ENCODE measurements around the gene ASB2. TPM values are rescaled to one million over a fixed set of nuclear protein-coding genes. Genes with fewer than 3 reads are reported as not detected.

Gene ASB2
- polyA plus RNA-seq, 1 donor (not counting 4 experiments of a cell fraction or from before 2014, with no cell fraction given): 0.56 TPM

- H3K27me3 ChIP-seq (ENCODE audit: control insufficient read depth, extremely low read depth, insufficient read depth, low read length): peaks cover 6% of the 10 kb centered on the region
- H3K27ac ChIP-seq (ENCODE audit: control insufficient read depth, insufficient read depth, low read length): no peak overlapping the region
- H3K4me1 ChIP-seq (ENCODE audit: control insufficient read depth, extremely low read depth, insufficient read depth, low read length): peaks cover 3% of the 10 kb centered on the region
- H2AFZ ChIP-seq (ENCODE audit: control insufficient read depth, low read length): no peak overlapping the region
- no peaks in the 10 kb centered on the region for H3K79me2 ChIP-seq (ENCODE audit: control insufficient read depth, insufficient read depth, low read length)
- DNase-seq (ENCODE audit: low read depth, low spot score) (no peak), FAIRE-seq (no peak)
- dilution Hi-C loops (cut with MboI; ENCODE audit: extremely low pct_ligation_motif_present, low sequenced_read_pairs): no loop called here
- H3K4me2 ChIP-seq (ENCODE audit: control insufficient read depth, extremely low read depth, insufficient read depth, low read depth, low read length): no peak overlapping the region
- no peaks in the 10 kb centered on the region for H3K9me3 ChIP-seq (ENCODE audit: control insufficient read depth, low read depth, low read length)
- H4K20me1 ChIP-seq (ENCODE audit: control insufficient read depth, extremely low read depth, insufficient read depth, low read length): no peaks in the 10 kb centered on the region
- H3K9ac ChIP-seq (ENCODE audit: control insufficient read depth, extremely low read depth, insufficient read depth, low read length): no peak overlapping the region
- H3K36me3 ChIP-seq (ENCODE audit: control insufficient read depth in 2 of 2, extremely low read depth in 1 of 2, insufficient read depth in 2 of 2, low read length in 2 of 2): no peaks in the 10 kb centered on the region
- no peaks in the 10 kb centered on the region for H3K9me1 ChIP-seq (ENCODE audit: control insufficient read depth, extremely low read depth, insufficient read depth, low read length)
- H3K4me3 ChIP-seq (ENCODE audit: control insufficient read depth in 2 of 3, extremely low read depth in 1 of 3, insufficient read depth in 2 of 3, low read depth in 1 of 3, low read length in 3 of 3): no peak overlapping the region
- TF ChIP-seq, protein P1, sequence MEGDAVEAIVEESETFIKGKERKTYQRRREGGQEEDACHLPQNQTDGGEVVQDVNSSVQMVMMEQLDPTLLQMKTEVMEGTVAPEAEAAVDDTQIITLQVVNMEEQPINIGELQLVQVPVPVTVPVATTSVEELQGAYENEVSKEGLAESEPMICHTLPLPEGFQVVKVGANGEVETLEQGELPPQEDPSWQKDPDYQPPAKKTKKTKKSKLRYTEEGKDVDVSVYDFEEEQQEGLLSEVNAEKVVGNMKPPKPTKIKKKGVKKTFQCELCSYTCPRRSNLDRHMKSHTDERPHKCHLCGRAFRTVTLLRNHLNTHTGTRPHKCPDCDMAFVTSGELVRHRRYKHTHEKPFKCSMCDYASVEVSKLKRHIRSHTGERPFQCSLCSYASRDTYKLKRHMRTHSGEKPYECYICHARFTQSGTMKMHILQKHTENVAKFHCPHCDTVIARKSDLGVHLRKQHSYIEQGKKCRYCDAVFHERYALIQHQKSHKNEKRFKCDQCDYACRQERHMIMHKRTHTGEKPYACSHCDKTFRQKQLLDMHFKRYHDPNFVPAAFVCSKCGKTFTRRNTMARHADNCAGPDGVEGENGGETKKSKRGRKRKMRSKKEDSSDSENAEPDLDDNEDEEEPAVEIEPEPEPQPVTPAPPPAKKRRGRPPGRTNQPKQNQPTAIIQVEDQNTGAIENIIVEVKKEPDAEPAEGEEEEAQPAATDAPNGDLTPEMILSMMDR (optimal IDR thresholded peaks at IDR 0.05 in 1 of 3, IDR thresholded peaks at IDR 0.05 in 1 of 3, conservative IDR thresholded peaks at IDR 0.05 in 1 of 3; ENCODE audit: extremely low read depth in 1 of 3, insufficient read depth in 2 of 3, low read length in 3 of 3): no peak
- TF ChIP-seq EZH2 (IDR thresholded peaks at IDR 0.05; ENCODE audit: low read length): no peak
Observed at GRCh38 chr14:93987815-93988476, 11.6 kb upstream of the ASB2 start.

DNA sequence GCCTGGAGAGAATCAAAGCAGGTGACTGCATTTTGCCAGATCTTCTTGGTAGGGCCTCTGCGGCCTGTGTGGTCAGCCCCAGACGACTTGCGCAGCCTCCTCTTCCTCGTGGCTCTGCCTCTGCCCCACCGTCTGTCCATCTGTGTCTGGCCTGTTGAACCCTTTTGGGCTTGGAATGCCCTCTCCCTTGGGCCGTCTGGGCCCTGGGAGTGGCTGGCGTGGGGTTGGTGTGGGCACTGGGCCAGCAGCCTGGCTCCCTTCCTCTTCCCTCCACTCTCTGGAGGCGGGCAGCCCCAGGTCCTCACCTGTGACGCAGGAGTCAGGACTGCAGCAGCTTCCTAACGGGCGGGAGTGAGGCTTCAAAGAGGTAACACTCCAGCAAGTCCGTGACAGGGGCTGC is 11.0 kb upstream of the ASB2 start:
- H3K4me2 ChIP-seq (ENCODE audit: control insufficient read depth, extremely low read depth, insufficient read depth, low read depth, low read length): no peak overlapping the region
- H3K27me3 ChIP-seq (ENCODE audit: control insufficient read depth, extremely low read depth, insufficient read depth, low read length): peaks cover 6% of the 10 kb centered on the region
- no peak overlapping the region for H2AFZ ChIP-seq (ENCODE audit: control insufficient read depth, low read length)
- H3K79me2 ChIP-seq (ENCODE audit: control insufficient read depth, insufficient read depth, low read length): no peaks in the 10 kb centered on the region
- no peak for FAIRE-seq
- no peak overlapping the region for H3K4me3 ChIP-seq (ENCODE audit: control insufficient read depth in 2 of 3, extremely low read depth in 1 of 3, insufficient read depth in 2 of 3, low read depth in 1 of 3, low read length in 3 of 3)
- H3K9ac ChIP-seq (ENCODE audit: control insufficient read depth, extremely low read depth, insufficient read depth, low read length): no peak overlapping the region
- no peak for DNase-seq (ENCODE audit: low read depth, low spot score)
- no peaks in the 10 kb centered on the region for H3K36me3 ChIP-seq (ENCODE audit: control insufficient read depth in 2 of 2, extremely low read depth in 1 of 2, insufficient read depth in 2 of 2, low read length in 2 of 2)
- H3K4me1 ChIP-seq (ENCODE audit: control insufficient read depth, extremely low read depth, insufficient read depth, low read length): peaks cover 3% of the 10 kb centered on the region
- dilution Hi-C loops (cut with MboI; ENCODE audit: extremely low pct_ligation_motif_present, low sequenced_read_pairs): no loop called here
- no peak overlapping the region for H3K27ac ChIP-seq (ENCODE audit: control insufficient read depth, insufficient read depth, low read length)
- no peaks in the 10 kb centered on the region for H4K20me1 ChIP-seq (ENCODE audit: control insufficient read depth, extremely low read depth, insufficient read depth, low read length)
- TF ChIP-seq, protein P1 (optimal IDR thresholded peaks at IDR 0.05 in 1 of 3, IDR thresholded peaks at IDR 0.05 in 1 of 3, conservative IDR thresholded peaks at IDR 0.05 in 1 of 3; ENCODE audit: extremely low read depth in 1 of 3, insufficient read depth in 2 of 3, low read length in 3 of 3): no peak
- no peak for TF ChIP-seq EZH2 (IDR thresholded peaks at IDR 0.05; ENCODE audit: low read length)
- H3K9me1 ChIP-seq (ENCODE audit: control insufficient read depth, extremely low read depth, insufficient read depth, low read length): no peaks in the 10 kb centered on the region
- no peaks in the 10 kb centered on the region for H3K9me3 ChIP-seq (ENCODE audit: control insufficient read depth, low read depth, low read length)

All from keratinocyte (primary cell).